Neural crest cell (in vitro differentiated cells): ENCODE results near the gene AGMO. TPM values are rescaled to one million over a fixed set of nuclear protein-coding genes. Genes with fewer than 3 reads are reported as not detected.
"Not testable (repeated sequence)": the region's sequence is repeated elsewhere in the genome, so short reads cannot be mapped to it uniquely, and the experiment has no call there.

ENCODE experiments used
- DNase-seq: peaks from one replicate; pipeline ENCODE4 v3.0.0; 2021; ENCODE audit warnings: low read depth, mixed read lengths, low spot score
- H3K27ac Mint-ChIP-seq: one replicate; pipeline ENCODE4 v1.8.0; 2021; ENCODE audit warnings: mild to moderate bottlenecking, mixed read lengths; ENCODE audit not compliant: unreplicated experiment
- H3K27me3 Mint-ChIP-seq: 2 replicates; pipeline ENCODE4 v1.8.0; 2021; ENCODE audit warnings: low read depth, mild to moderate bottlenecking, mixed read lengths
- H3K36me3 Mint-ChIP-seq: 2 replicates; pipeline ENCODE4 v1.8.0; 2021; ENCODE audit warnings: low read depth, mild to moderate bottlenecking, mixed read lengths
- H3K4me1 Mint-ChIP-seq: 2 replicates; pipeline ENCODE4 v1.8.0; 2021; ENCODE audit warnings: mixed read lengths
- H3K4me3 Mint-ChIP-seq: one replicate; pipeline ENCODE4 v1.8.0; 2021; ENCODE audit warnings: mild to moderate bottlenecking, mixed read lengths
- H3K9me3 Mint-ChIP-seq: 2 replicates; pipeline ENCODE4 v1.8.0; 2021; ENCODE audit warnings: mixed read lengths
- total RNA-seq: library from RNA; stranded (reverse); gene quantifications from 2 replicates; pipeline ENCODE4 v1.2.1, GENCODE V29; 2021
- TF ChIP-seq, protein P1 (sequence below): fragments of 200-600 bp; sonication (generic); conservative IDR thresholded peaks from 2 replicates; pipeline ENCODE4 v1.5.0; 2021; ENCODE audit warnings: antibody characterized with exemption, mild to moderate bottlenecking

Gene AGMO
- total RNA-seq, 1 donor from 2014 or later: 0.51 TPM

DNA sequence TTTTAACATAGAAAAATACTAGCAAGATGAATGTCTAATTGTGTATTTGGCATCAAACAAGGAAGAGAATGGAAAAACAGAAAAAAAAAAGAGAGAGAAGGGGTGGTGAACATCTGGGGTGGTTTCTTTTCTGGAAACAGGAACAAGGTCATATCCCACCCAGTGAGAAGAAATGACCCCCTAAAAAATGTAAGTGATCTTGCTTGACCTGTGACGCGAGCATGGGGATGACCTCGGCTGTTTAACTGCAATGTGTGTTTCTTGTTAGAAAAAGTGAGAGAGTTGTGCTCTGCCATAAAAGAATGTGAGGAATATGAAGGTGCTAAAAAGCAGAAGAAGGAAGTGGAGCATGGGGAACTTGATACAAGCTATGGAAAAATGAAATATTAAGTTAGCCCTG, 258.5 kb downstream of the AGMO start:
- Mint-ChIP-seq H3K27me3 (no peaks in the 10 kb centered on the region), H3K36me3 (no peaks in the 10 kb centered on the region), H3K9me3 (no peaks in the 10 kb centered on the region), H3K4me3 (no peak overlapping the region), H3K27ac (no peak overlapping the region), H3K4me1 (peaks cover 9% of the 10 kb centered on the region)
- DNase-seq: no peak
- TF ChIP-seq, protein P1, sequence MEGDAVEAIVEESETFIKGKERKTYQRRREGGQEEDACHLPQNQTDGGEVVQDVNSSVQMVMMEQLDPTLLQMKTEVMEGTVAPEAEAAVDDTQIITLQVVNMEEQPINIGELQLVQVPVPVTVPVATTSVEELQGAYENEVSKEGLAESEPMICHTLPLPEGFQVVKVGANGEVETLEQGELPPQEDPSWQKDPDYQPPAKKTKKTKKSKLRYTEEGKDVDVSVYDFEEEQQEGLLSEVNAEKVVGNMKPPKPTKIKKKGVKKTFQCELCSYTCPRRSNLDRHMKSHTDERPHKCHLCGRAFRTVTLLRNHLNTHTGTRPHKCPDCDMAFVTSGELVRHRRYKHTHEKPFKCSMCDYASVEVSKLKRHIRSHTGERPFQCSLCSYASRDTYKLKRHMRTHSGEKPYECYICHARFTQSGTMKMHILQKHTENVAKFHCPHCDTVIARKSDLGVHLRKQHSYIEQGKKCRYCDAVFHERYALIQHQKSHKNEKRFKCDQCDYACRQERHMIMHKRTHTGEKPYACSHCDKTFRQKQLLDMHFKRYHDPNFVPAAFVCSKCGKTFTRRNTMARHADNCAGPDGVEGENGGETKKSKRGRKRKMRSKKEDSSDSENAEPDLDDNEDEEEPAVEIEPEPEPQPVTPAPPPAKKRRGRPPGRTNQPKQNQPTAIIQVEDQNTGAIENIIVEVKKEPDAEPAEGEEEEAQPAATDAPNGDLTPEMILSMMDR: no peak

DNA sequence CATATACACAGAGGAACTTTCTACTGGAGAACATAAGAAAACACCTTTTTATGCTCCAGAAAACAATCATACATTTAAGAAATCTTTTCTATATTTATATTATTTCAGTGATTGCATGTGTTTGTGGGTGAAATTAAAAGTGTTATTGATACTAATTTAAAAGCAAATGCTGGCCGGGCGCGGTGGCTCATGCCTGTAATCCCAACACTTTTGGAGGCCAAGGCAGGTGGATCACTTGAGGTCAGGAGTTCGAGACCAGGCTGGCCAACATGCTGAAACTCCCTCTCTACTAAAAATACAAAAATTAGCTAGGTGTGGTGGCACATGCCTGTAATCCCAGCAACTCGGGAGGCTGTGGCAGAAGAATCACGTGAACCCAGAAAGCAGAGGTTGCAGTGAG, 260.8 kb downstream of the AGMO start:
- H3K9me3 Mint-ChIP-seq, H3K4me3 Mint-ChIP-seq, H3K4me1 Mint-ChIP-seq, H3K27ac Mint-ChIP-seq, DNase-seq, H3K27me3 Mint-ChIP-seq, H3K36me3 Mint-ChIP-seq: not testable (repeated sequence)

DNA sequence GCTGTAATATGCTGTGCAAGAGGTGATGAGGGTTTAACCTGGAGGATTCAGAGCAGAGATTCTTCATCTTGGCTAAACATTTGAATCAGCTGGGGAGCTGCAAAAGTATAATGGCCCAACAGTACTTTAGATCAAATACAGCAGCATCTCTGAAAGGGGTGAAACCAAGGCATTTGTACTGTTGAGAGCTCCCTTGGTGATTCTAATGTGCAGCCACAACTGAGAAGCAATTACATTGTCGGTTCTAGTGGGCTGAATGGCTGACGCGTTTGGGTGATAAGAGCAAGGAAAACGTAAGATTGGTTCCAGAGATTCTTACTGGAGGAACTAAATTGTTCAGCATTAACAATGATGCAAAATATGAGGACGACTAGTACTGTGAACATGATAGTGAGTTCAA, 269.7 kb downstream of the AGMO start:
- no peaks in the 10 kb centered on the region for H3K4me1 Mint-ChIP-seq
- no peak overlapping the region for H3K27ac Mint-ChIP-seq

DNA sequence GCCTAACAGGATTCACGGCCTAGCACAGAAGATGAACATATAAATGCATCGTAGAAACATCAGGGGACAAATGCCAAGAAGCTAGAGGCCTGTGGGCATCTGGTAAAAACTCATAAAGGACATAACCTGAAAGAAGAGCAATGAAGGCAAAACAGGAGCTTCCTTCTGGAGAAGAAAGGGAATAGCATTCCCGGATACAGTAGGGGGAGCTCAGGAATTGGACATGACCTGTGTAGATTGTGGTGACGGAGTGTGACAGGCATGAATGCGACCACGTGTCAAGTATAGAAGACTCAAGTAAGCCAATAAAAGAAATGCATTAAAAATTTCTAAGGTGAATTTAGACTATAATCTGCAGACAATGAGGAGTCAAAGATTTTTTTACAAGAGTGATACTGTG, 270.1 kb downstream of the AGMO start:
- Mint-ChIP-seq H3K4me3 (no peak overlapping the region), H3K9me3 (no peaks in the 10 kb centered on the region), H3K4me1 (no peaks in the 10 kb centered on the region), H3K36me3 (no peaks in the 10 kb centered on the region), H3K27ac (no peak overlapping the region), H3K27me3 (no peaks in the 10 kb centered on the region)
- DNase-seq: no peak
- TF ChIP-seq, protein P1: no peak

More for the DNA sequence above, 269.7 kb downstream of the AGMO start:
- no peaks in the 10 kb centered on the region for H3K27me3 Mint-ChIP-seq
- TF ChIP-seq, protein P1: no peak
- no peak overlapping the region for H3K4me3 Mint-ChIP-seq
- no peaks in the 10 kb centered on the region for H3K36me3 Mint-ChIP-seq
- no peaks in the 10 kb centered on the region for H3K9me3 Mint-ChIP-seq
- no peak for DNase-seq

DNA sequence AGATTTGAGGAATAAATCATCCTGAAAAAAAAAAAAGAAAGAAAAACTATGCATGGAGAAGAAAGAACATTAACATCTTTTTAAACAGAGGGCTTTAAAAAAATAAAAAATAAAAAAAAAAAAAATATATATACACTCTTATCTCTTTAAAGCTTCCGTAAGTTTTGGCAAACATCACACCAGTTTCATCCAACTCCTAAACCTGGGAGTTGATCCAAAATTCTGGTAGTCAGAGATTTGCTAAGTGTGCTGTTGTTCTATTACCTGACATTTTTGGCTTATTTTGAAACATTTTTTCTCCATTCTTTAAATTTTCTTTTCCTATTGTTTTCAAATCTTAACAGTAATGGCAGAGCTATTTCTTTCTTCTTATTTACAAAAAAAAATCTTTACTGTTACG, 273.1 kb downstream of the AGMO start:
- H3K4me3 Mint-ChIP-seq: no peak overlapping the region
- H3K27me3 Mint-ChIP-seq: no peaks in the 10 kb centered on the region
- no peak for DNase-seq
- TF ChIP-seq, protein P1: no peak
- H3K4me1 Mint-ChIP-seq: no peaks in the 10 kb centered on the region
- H3K27ac Mint-ChIP-seq: no peak overlapping the region
- peaks cover 4% of the 10 kb centered on the region for H3K36me3 Mint-ChIP-seq
- H3K9me3 Mint-ChIP-seq: peaks cover 12% of the 10 kb centered on the region

DNA sequence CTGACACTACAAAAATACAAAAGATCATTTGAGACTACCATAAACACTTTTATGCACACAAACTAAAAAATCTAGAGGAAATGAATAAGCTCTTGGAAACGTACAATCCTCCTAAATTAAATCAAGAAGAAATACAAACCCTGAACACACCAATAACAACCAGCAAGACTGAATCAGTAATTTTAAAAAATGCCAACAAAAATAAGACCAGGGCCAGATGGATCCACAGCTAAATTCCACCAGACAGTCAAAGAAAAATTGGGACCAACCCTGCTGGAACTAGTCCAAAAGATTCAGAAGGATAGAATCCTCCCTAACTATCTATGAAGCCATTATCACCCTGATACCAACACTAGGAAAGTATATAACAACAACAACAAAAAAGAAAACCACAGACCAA, 277.4 kb downstream of the AGMO start:
- Mint-ChIP-seq H3K27me3 (no peaks in the 10 kb centered on the region), H3K4me3 (no peak overlapping the region), H3K27ac (no peak overlapping the region), H3K36me3 (peaks cover 8% of the 10 kb centered on the region), H3K9me3 (peaks cover 23% of the 10 kb centered on the region), H3K4me1 (no peaks in the 10 kb centered on the region)
- TF ChIP-seq, protein P1: no peak
- DNase-seq: no peak
